Thyroid gland (tissue), 4 donors: ENCODE data around the gene CDKL5. TPM values are rescaled to one million over a fixed set of nuclear protein-coding genes. Genes with fewer than 3 reads are reported as not detected.

Experiments
- DNase-seq, 2 donors: peaks; one replicate each; pipeline ENCODE4 v3.0.0-alpha.2; 2019
- H3K27ac ChIP-seq, 3 donors: fragments of 200-600 bp; sonication (generic); 1 replicate in 2 of 3; 2 replicates in 1 of 3; pipeline ENCODE4 v1.5.1; 2016 to 2019; ENCODE audit warnings: mild to moderate bottlenecking in 1 of 3, moderate library complexity in 1 of 3
- H3K27me3 ChIP-seq: fragments of 200-600 bp; sonication (generic); one replicate; pipeline ENCODE4 v1.5.1; 2019
- H3K36me3 ChIP-seq, 2 donors: fragments of 200-600 bp; sonication (generic); one replicate each; pipeline ENCODE4 v1.5.1; 2016 to 2019
- H3K4me1 ChIP-seq, 2 donors: fragments of 200-600 bp; sonication (generic); one replicate each; pipeline ENCODE4 v1.5.1; 2017 to 2019
- H3K4me3 ChIP-seq, 3 donors: fragments of 200-600 bp; sonication (generic); replicated peaks in 1 of 3; 1 replicate in 2 of 3; 2 replicates in 1 of 3; pipeline ENCODE4 v1.5.1; 2016; ENCODE audit warnings: mild to moderate bottlenecking in 1 of 3
- H3K9me3 ChIP-seq: fragments of 200-600 bp; sonication (generic); one replicate; pipeline ENCODE4 v1.5.1; 2017
- CTCF ChIP-seq, 6 experiments: fragments of 200-600 bp in 3 of 6; fragments of 450-650 bp in 3 of 6; sonication (generic) in 3 of 6; IDR thresholded peaks; one replicate each; pipeline ENCODE4 v1.5.1; 2016 to 2019; ENCODE audit warnings: antibody characterized with exemption in 6 of 6, mild to moderate bottlenecking in 2 of 6, inconsistent platforms in 1 of 6, moderate library complexity in 1 of 6
- POLR2A ChIP-seq, 2 donors: fragments of 450-650 bp; IDR thresholded peaks; one replicate each; pipeline ENCODE4 v1.6.1; 2017; ENCODE audit warnings: antibody characterized with exemption in 2 of 2, mild to moderate bottlenecking in 2 of 2, moderate library complexity in 1 of 2
- WGBS, 2 donors: methylation state at CpG; one replicate each; pipeline ENCODE4 v1.1.5; 2017; 5-methylcytosine and 5-hydroxymethylcytosine counted together
- intact Hi-C: fragments of 100-400 bp; cut with DNase I; formaldehyde crosslinking; loops from one replicate; pipeline ENCODE4 v1.15.1; 2023
- total RNA-seq, 4 donors: library from RNA; depleted of rRNA; stranded (reverse); fragments of >200 nt; gene quantifications; one replicate each; pipeline ENCODE4 v1.2.3, GENCODE V29; 2016

CDKL5 gene
- 10 to 100 TPM in 2 of 4 donors, 1 to 10 TPM in 2; 8.4 to 14.8 (median 10.0) TPM for total RNA-seq

GRCh38 chrX:18425199-18426003 is at the start of gene CDKL5:
Gene CDKL5 (plus strand): TSS chrX:18425608. CDS start chrX:18507097, 81,489 bp downstream.
- no peaks in the 10 kb centered on the region for H3K27me3 ChIP-seq
- WGBS, 2 donors: no CpG with 5 or more reads among the region's 79 CpGs
- no peaks in the 10 kb centered on the region for H3K9me3 ChIP-seq
- intact Hi-C loops: no loop called here
- H3K4me1 ChIP-seq: no peaks in the 10 kb centered on the region
- H3K36me3 ChIP-seq: no peaks in the 10 kb centered on the region
- peak in 1 of 2 donors; percentile 86 for TF ChIP-seq POLR2A (IDR thresholded peaks at IDR 0.05)
- no peak for TF ChIP-seq CTCF (IDR thresholded peaks at IDR 0.05)
- DNase-seq: peak; percentile 97 to 98
- H3K27ac ChIP-seq: peak within 1 kb of the TSS; percentile 33 to 77 (median 67)
- H3K4me3 ChIP-seq: peak within 1 kb of the TSS; percentile 27 to 59 (median 47)

- Histone ChIP-seq H3K36me3 (no peaks in the 10 kb centered on the region), H3K9me3 (no peaks in the 10 kb centered on the region), H3K27ac (no peak overlapping the region), H3K4me1 (no peaks in the 10 kb centered on the region), H3K4me3 (no peak overlapping the region), H3K27me3 (no peaks in the 10 kb centered on the region)
- peak; percentile 21 to 27 for DNase-seq
- WGBS, 2 donors: 20 to 32% methylated on average over 4 to 6 of the region's 6 CpGs
- intact Hi-C loops: no loop called here
- peak in 5 of 6 experiments; percentile 17 to 52 (median 47) for TF ChIP-seq CTCF (IDR thresholded peaks at IDR 0.05)
- no peak for TF ChIP-seq POLR2A (IDR thresholded peaks at IDR 0.05)
Observed at GRCh38 chrX:18377796-18378195, 47.6 kb upstream of the CDKL5 start.

GRCh38 chrX:18389966-18390365 is 35.4 kb upstream of the CDKL5 start:
- 66 to 74% methylated on average over 3 of the region's 3 CpGs for WGBS, 2 donors
- H3K9me3 ChIP-seq: no peaks in the 10 kb centered on the region
- H3K27me3 ChIP-seq: no peaks in the 10 kb centered on the region
- H3K27ac ChIP-seq: no peak overlapping the region
- no peaks in the 10 kb centered on the region for H3K36me3 ChIP-seq
- intact Hi-C loops: loop anchor here (5.0 kb wide), 1 partner anchor 947 kb away; no protein-coding TSS in a partner anchor
- no peak overlapping the region for H3K4me3 ChIP-seq
- DNase-seq: no peak
- H3K4me1 ChIP-seq: no peaks in the 10 kb centered on the region
- TF ChIP-seq POLR2A (IDR thresholded peaks at IDR 0.05) (no peak), CTCF (IDR thresholded peaks at IDR 0.05) (no peak)

- no peaks in the 10 kb centered on the region for H3K36me3 ChIP-seq
- H3K27ac ChIP-seq: no peak overlapping the region
- H3K9me3 ChIP-seq: no peaks in the 10 kb centered on the region
- TF ChIP-seq CTCF (IDR thresholded peaks at IDR 0.05) (peak in 5 of 6 experiments; percentile 50 to 72 (median 65)), POLR2A (IDR thresholded peaks at IDR 0.05) (no peak)
- no peaks in the 10 kb centered on the region for H3K4me1 ChIP-seq
- no peaks in the 10 kb centered on the region for H3K27me3 ChIP-seq
- WGBS, 2 donors: 18 to 20% methylated on average over 9 of the region's 9 CpGs
- intact Hi-C loops: loop anchor here (5.0 kb wide), 1 partner anchor 946 kb away; no protein-coding TSS in a partner anchor
- no peak overlapping the region for H3K4me3 ChIP-seq
- DNase-seq: peak; percentile 52 to 62
Observed at GRCh38 chrX:18390941-18391538, 34.4 kb upstream of the CDKL5 start.

GRCh38 chrX:18394477-18394876 is 30.9 kb upstream of the CDKL5 start:
- H3K36me3 ChIP-seq: no peaks in the 10 kb centered on the region
- H3K9me3 ChIP-seq: no peaks in the 10 kb centered on the region
- no peaks in the 10 kb centered on the region for H3K4me1 ChIP-seq
- no peak for TF ChIP-seq POLR2A (IDR thresholded peaks at IDR 0.05)
- TF ChIP-seq CTCF (IDR thresholded peaks at IDR 0.05): no peak
- H3K27me3 ChIP-seq: no peaks in the 10 kb centered on the region
- no peak for DNase-seq
- 80 to 90% methylated on average over 7 to 10 of the region's 11 CpGs for WGBS, 2 donors
- intact Hi-C loops: loop anchor here (5.0 kb wide), 1 partner anchor 943 kb away; no protein-coding TSS in a partner anchor
- H3K27ac ChIP-seq: no peak overlapping the region
- no peak overlapping the region for H3K4me3 ChIP-seq
